Activated CD8-positive, alpha-beta memory T cell treated with anti-CD3 and anti-CD28 coated beads for 1 hour (primary cell): ENCODE data around the gene ATP12A.

Experiments used
- DNase-seq, 2 donors: peaks; one replicate each; pipeline ENCODE4 v3.0.0-alpha.2; 2020; ENCODE audit warnings: low read depth in 1 of 2; ENCODE audit errors: extremely low read depth in 1 of 2

The ATP12A gene

DNA sequence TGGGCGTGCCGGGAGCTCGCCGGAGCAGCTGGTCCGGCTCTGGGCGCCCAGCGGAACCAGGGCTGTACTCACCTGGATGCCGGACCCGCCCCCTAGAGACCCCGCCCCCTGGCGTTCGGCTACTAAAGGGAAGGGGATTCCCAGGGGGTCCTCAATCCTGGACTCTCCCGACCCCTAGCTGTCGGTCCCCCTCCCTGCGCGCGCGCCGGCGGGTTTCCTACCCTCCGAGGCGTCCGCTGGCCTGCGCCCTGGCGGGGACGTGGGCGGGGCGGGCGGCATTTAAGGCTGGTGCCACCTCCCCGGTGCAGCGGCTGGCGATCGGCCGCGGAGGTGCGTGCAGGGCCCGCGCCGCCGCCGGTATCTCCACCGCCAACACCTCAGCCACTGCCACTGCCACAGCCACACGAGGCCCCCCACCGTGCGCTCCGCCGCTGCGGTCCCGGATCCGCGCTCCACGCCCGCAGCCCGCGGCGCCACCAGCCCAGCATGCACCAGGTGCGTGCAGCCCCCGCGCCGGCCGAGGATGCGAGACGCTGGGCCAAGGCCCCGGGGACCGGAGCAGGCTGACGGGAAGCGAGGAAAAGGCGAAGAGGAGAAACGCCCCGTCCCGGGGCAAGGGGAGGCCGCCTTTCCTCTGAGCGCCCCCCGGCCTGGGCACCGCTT lies at the start of gene ATP12A:
ATP12A (plus strand) TSS at position 151 of the 663 bp plus-strand sequence; CDS start at position 487, 336 bp downstream.
- no peak for DNase-seq

DNA sequence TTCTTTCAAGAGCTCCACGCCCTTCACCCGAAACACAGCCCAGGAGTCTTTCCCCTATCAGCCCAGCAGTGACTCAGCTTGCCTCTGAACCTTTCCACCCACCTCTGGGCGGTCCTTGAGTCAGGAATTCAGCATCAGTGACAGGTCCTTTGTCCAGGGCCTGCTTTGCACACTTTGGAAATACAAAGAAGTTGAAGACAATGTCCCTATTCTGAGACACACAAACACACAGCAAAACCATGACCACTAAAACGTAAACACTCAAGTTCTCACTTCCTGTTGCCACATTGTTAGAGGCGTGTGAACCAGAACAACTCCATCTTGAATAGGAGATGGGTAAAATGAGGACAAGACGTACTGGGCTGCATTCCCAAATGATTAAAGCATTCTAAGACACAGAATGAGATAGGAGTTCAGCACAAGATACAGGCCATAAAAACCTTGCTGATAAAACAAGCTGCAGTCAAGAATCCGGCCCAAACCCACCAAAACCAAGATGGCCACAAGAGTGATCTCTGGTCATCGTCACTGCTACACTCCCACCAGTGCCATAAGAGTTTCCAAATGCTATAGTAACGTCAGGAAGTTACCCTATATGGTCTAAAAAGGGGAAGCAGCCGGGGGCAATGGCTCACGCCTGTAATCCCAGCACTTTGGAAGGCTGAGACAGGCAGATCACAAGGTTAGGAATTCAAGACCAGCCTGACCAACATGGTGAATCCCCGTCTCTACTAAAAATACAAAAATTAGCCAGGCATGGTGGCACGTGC lies 49.2 kb upstream of the ATP12A start:
- no peak for DNase-seq

DNA sequence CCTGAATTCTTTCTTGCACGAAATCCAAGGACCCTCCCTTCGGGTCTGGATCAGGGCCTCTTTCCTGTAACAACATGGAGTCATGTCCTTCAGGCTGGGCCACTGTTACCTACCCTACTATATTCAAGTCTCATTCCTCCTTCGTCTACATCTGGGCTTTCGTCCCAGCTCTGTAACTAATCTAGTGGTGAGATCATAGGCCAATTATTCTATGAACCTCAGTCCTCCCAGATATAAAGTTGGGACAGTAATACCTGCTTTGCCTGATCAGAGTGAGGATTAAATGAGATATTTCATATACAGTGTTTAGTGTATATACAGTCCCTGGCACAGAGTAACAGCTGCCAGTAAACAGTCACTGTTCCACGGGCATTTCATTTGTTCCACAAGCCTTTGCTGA lies 48.3 kb upstream of the ATP12A start:
- DNase-seq = no peak

DNA sequence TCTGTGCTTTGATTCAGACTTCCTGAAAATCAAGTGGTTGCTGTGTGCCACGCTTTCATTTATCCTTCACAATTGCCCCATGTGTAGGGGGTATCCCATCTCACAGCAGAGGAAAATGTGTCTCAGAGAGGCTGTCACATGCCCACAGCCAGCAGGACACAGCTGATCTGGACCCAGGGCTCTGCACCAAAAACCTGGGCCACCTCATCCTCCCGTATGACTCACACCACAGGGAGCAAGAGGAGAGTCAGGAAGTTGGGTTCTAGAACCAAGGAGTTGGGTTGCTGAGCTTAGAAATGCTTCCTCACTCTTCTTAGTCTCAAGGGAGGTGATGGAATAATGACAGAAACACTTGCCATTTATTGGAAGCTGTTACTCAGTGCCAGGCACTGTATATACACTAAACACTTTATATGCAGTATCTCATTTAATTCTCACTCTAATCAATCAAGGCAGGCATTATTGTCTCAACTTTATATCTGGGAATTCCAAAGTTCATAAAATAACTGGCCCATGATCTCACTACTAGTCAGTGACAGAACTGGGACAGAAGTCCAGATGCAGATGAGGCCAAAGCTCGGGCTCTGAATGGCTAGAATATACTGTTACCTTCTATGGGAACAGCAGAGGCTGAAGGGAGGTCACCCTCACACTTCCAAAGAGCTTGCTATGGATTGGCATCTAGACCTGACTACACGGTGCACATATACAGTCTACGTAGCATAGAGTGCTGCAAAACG lies 47.7 kb upstream of the ATP12A start:
- DNase-seq = no peak

DNA sequence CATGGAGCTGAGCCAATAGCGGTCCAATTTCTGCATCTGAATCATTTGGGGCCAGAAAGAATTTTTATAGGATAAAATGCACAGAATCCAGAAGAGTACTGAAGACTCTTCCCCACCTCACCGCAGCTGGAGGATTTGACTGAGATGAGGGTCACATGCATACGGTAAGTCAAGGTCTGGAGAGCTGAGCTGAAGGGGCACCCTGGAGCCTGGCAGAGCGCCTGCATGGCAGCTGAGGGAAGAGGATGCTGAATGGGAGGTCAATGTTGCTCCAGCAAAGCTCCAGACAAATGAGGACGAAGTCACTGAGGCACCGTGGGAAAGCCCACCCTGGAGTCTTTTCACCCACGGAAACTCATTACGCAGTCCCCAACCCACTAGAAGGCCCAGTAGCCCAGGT lies 43.4 kb upstream of the ATP12A start:
- DNase-seq = no peak

DNA sequence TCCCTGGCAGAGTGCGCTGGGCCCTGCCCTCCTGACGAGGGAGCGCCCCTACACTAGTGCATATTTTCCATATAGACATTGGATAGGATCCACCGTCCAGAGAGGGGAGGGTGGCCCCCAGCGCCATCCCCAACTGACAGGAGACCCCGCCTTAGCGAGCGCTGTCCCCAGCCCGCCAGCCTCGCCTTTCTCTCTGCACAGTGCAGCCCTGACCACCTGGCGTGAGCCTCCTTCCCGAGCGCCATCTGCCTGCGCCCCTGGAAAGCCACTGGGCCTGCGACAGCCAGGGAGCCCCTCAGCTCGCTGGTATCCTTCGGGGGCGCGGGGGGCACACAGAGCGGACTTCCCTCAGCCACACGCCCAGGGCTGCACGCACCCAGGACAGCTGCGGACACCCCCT lies 42.1 kb upstream of the ATP12A start:
- DNase-seq = no peak

DNA sequence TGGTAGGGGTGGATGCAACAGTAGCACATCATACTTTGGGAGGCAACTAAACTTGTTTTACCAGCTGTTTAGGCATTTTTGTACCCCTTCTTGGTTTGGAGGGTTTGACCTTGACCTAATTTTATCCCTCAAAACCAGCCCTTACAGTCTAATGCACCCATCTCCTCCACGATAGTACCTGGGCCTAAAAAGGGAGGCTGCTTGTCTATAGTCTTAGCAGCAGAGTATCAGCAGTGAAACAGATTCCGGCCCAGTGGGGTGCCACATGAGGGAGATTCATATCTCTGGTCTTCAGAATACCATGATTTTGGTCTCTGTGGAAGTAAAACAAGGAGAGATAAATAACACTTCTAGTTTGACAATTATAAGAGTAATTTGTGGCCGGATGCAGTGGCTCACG lies 39.5 kb upstream of the ATP12A start:
- DNase-seq = no peak

DNA sequence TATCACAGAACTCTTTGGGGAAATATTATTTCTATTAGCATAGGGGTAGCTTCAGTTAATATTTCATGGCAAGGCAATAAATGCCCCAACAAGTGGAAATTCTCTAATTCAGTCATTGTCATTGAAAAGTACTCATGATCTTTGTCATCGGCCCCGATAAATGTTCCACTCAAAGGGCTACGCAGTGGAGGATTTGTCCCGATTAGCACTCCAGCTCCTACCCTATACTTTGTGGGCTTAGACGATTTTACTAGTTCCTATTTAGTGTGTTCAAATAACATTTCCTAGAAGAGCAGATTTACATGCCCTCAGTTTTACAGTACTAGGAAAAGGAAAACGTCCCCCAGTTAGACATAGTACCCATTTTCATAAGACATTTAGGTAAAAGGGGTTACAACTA lies 38.0 kb upstream of the ATP12A start:
- DNase-seq = no peak

DNA sequence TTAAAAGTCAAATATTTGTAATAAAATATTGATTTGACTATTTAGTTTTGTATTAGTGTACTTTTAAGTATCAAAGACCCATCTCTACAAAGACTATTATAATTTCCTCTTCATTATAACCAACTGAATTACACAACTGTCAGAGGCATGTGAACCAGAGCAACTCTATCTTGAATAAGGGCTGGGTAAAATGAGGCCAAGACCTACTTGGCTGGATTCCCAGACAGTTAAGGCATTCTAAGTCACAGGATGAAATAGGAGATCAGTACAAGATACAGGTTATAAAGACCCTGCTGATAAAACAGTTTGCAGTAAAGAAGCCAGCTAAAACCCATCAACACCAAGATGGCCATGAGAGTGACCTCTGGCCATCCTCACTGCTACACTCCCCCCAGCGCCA lies 36.2 kb upstream of the ATP12A start:
- DNase-seq = no peak

DNA sequence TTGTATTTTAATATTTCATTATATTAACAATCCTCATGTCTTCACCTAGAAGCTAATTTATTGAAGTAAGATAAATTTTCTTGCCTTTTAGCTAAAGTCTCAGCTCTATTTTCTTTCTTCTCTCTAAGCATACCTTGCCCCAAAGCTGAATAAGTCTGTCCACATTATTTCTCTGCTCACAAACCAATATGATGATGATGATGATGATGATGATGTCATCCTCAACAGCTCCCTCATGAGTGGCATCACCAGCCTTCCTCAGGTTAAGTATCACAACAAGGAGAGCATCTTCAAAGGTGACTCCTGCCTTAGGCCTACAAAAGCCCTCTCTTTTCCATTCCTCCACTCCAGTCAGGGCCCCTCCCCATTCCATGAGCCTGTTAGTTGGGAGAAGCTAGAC lies 31.9 kb upstream of the ATP12A start:
- DNase-seq = no peak

DNA sequence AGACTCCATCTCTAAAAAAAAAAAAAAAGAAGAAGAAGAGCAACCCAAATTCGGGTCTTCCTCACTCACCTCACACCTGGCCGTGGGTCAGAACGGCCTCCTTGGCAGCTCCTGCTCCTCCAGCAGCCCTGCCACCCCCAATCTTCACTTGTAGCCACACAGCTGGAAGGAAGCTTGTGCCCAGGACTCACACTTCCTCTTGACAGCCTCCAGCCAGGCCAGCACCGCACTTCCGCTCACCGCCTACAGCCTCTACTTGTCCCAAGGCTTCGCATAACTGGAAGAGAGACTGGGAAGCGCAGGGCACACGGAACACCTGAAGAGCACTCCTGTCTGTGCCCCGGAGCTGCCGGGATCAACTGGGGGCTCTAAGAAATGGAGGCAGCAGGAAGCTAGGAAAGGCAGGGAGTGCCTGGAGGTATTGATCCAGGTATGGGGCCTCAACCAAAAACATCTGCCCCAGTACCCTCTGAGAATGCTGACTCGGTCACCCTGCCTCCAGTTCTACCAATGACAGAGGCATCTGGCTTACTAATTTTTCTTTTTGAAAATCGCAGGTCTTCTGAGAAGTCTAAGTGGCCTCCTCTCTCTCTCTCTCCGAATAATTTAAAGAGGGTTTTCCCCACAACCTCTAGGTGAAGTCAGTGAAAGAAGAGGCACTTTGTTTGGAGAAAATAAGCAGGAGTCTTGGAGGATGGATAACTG lies 31.1 kb upstream of the ATP12A start:
- DNase-seq = no peak

DNA sequence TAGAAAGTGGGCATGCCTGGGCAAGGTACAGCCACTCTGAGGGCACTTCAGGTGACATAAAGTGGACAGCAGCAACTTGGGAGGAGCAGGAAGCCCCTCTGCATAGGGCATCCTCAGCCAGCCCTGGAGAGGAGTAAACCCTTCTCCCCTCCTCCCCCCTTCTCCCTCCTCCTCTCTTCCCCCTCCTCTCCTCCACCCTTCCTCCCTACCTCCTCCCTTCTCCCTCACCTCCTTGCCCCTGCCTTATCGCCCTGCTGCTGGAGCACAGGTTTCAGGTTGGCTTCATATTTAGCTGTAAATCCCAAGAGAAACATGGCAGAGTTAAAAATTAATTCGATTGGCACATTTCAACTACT lies 30.5 kb upstream of the ATP12A start:
- no peak for DNase-seq

DNA sequence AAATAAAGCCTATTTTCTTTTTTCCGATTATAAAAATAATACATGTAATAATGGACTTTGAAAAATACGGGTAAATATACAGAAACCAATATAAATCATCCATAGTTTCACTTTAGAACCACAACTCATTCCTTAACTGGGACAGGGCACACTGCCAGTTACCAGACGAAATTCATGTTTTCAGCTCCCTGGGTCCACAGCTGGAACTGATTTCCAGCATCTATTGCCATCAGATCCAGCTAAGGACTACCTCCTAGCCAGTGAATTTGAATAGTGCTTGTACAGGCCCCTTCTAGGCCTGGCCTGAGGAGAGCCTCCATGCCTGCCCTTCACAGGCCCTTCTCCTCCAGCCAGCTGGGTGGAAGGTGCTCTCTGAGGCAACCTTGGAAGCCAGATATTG lies 30.0 kb upstream of the ATP12A start:
- DNase-seq = no peak

DNA sequence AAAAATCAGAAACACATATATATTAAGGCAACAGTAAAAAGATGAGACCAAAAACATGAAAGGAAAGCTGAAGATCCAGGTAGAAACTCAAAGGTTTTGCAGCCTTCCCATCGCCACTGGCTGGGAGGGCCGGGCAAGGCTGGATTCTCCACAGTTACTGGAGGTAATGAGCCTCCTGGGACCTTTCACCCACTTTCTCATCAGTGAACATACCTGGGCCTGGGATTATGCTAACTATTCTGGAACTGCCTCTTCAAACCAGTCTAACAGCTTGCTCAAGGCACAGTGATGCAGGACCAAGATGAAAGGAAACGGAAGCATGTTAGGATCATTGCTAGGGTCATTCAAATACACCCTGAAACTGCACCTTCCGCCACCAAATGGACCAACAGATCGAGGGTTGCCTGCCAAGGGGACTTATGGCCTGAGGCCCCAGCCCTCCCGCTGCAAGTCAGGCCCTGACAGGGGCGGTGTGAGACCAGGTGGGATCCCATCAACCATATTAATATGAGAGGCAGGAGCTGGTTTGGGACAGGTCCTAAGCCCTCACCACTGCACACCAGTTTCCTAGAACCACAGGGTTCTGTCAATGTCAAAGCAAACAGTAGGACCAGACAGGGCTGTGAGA lies 28.4 kb upstream of the ATP12A start:
- no peak for DNase-seq

DNA sequence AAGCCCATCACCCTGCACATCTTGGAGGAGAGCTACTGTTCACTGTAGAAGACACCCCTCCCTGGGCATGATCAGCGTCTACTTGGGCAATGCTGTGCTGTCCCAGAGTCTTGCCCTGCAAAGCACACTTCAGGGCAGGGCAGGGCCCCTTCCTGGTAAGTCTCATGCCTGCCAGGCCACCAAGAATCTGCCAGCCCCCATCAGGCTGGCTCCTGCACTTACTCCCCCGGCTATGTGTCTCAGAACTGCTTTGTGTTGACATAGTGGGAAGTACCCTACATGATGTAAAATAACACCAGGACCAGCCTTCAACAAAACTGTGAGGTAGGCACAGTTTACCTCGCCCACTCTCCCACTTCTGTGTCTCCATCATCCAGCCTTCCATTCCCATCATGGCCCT lies 27.8 kb upstream of the ATP12A start:
- no peak for DNase-seq

DNA sequence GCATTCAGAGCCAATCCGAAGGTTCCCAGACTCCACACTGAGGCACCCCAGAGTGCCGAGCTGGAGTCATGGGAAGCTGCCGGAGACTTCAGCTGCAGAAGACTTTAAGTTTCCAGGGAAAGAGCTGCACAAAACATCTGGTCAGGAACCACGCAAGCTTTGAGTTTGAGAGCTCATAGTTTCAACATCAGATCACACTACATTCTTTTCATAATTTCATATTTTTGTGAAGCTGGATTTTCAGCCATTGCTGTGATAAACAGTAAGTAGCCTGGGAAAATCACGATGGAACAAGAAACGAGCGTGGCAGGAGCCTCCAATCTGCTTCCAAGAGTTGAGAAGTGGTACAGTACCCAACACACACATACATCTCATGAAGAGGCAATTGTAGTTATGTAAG lies 25.5 kb upstream of the ATP12A start:
- no peak for DNase-seq

DNA sequence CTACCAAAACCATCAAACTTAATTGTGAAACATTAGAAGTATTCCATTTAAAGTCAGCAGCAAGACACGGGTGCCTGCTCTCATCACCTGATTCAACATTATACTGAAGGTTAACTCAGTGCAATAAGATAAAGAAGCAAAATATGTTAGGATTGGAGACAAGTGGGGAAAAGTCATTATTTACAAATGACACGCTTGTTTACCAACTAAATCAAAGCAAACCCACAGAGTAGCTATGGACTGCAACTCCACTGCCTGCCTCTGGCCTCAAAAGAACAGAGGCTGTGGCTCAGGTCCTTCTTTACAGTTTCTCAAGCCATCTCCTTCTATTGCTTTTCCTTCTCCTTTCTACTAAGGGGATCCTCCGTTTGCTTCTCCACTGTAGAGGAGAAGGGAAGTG lies 21.0 kb upstream of the ATP12A start:
- DNase-seq = no peak

DNA sequence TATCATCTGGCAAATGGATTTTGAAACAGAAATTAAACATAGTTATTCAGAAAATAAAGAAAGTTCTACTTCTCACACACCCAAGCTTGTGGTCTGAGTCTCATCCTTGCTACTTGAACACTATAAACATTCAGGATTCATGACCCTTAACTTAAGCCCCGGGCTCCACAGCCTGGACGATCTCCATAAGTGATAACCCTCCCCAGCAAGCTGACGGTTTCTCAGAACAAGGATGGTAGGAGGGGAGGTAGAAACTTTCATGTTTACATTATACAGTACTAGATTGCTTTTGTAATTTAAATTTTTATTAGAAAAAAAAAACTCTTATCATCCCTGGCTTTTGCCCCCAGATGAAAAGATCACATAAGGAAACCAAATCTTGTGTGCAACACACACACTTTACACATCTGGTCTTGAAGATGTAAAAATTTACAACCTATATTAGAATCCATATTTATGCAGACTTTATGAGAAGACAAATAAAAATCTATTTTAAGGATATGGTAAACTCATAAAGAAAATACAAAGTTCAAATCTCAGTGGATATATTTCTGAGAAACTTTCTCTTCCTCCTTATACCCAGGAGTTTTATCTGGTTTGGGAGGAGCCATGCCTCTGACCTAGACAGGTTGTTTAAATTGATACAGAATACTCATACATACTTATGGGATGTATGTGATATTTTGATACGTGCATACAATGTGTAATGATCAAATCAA lies 20.0 kb upstream of the ATP12A start:
- no peak for DNase-seq

DNA sequence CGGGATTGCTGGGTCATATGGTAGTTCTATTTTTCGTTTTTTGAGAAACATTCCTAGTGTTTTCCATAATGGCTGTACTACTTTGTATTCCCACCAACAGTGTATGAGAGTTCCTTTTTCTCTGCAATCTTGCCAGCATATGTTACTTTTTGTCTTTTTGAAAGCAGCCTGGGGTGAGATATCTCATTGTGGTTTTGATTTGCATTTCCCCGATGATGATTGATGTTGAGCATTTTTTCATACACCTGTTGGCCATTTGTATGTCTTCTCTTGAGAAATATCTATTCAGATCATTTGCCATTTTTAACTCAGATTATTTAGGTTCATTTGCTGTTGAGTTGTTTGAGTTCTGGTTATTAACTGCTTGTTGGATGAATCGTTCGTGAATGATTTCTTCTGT lies 18.5 kb upstream of the ATP12A start:
- DNase-seq = no peak
